HuH-7.5 (cell line): Measurements from ENCODE around the gene FAM185A.
A peak's percentile ranks its signal among the peaks of the same experiment; 100 is the strongest.
"Not testable (repeated sequence)": the region's sequence is repeated elsewhere in the genome, so short reads cannot be mapped to it uniquely, and the experiment has no call there.

ENCODE experiments used
- DNase-seq: peaks from one replicate; pipeline ENCODE4 v3.0.0; 2011; ENCODE audit warnings: low spot score

Gene FAM185A

GRCh38 chr7:102748605-102749444, at the start of gene FAM185A:
TSS of gene FAM185A (plus strand) at chr7:102748999. CDS start at chr7:102749208, 209 bp downstream.
- DNase-seq, result peak; percentile 82

GRCh38 chr7:102713011-102713690, 35.6 kb upstream of the FAM185A start:
- not testable (repeated sequence) for DNase-seq

GRCh38 chr7:102713691-102714080, 35.1 kb upstream of the FAM185A start:
- not testable (repeated sequence) for DNase-seq

- not testable (repeated sequence) for DNase-seq
These were observed 33.9 kb upstream of the FAM185A start for GRCh38 chr7:102714774-102715522.

GRCh38 chr7:102715718-102716117, 33.1 kb upstream of the FAM185A start:
- not testable (repeated sequence) for DNase-seq

GRCh38 chr7:102718491-102718890, 30.3 kb upstream of the FAM185A start:
- DNase-seq, result not testable (repeated sequence)

GRCh38 chr7:102726170-102726569, 22.6 kb upstream of the FAM185A start:
- DNase-seq, result not testable (repeated sequence)

GRCh38 chr7:102729670-102730069, 19.1 kb upstream of the FAM185A start:
- not testable (repeated sequence) for DNase-seq

- not testable (repeated sequence) for DNase-seq
These were observed 18.4 kb upstream of the FAM185A start for GRCh38 chr7:102730431-102730830.

GRCh38 chr7:102742002-102742771, 6.6 kb upstream of the FAM185A start:
- not testable (repeated sequence) for DNase-seq

- DNase-seq, result not testable (repeated sequence)
These were observed 4.9 kb upstream of the FAM185A start for GRCh38 chr7:102743861-102744260.

- not testable (repeated sequence) for DNase-seq
These were observed 3.1 kb upstream of the FAM185A start for GRCh38 chr7:102745494-102746288.

GRCh38 chr7:102749445-102749786, 617 bp downstream of the FAM185A start:
- DNase-seq, result not testable (repeated sequence)

- DNase-seq, result not testable (repeated sequence)
These were observed 9.4 kb downstream of the FAM185A start for GRCh38 chr7:102758227-102758626.

GRCh38 chr7:102759934-102760333, 11.1 kb downstream of the FAM185A start:
- DNase-seq, result not testable (repeated sequence)

GRCh38 chr7:102761234-102761633, 12.4 kb downstream of the FAM185A start:
- DNase-seq, result not testable (repeated sequence)

- not testable (repeated sequence) for DNase-seq
These were observed 14.6 kb downstream of the FAM185A start for GRCh38 chr7:102763295-102763905.

GRCh38 chr7:102769657-102770192, 20.9 kb downstream of the FAM185A start:
- DNase-seq, result not testable (repeated sequence)

- not testable (repeated sequence) for DNase-seq
These were observed 21.7 kb downstream of the FAM185A start for GRCh38 chr7:102770467-102770866.

- DNase-seq, result not testable (repeated sequence)
These were observed 27.4 kb downstream of the FAM185A start for GRCh38 chr7:102776217-102776616.
